ENCODE results near the gene ZNF75A. TPM values are rescaled to one million over a fixed set of nuclear protein-coding genes. Genes with fewer than 3 reads are reported as not detected.

ZNF75A gene
- total and polyA plus RNA-seq, 9 of the 15 experiments (the other 6 are each of a cell fraction or from before 2014, with no cell fraction given): 7.2 to 24.5 (median 17.1) TPM

DNA sequence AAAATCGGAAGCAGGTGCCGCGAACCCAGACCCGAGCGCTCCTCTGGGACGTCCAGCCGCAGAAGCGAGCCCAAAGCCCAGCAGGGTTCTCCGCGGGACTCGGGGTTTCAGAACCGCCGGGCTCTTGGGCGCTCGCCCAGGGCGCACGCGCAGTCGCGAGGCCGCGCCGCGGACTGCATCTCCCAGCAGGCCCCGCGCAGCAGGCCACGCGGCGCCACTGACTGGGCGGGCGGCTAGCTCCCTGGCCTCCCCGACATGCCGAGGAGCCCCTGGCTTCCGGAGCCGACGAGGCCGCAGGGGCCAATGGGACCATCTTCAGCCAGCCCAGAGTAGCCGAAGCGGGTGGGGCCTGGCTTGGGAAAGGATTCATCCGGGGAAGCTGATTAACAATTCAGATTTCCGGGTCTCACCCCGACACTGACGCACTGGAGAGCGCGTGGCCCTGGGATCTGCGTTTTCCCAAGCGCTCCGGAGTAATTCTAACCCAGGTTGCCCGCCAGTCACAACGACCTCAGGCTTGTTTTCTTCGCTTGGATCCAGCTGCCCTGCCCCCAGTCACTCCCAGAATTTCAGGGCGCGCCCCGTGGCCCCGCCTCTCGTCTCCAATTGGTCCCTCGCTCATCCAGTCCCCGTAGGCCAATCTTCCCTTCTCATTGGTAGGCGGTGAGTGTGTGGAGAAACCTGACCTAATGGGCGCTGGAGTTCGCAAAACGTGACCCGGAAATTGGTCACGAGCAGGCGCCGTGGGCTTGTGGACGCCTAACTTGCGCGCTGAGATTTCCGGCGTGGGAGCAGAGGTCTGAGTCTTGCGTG, 22.4 kb upstream of the ZNF75A start, which contains the start of gene ZNF263 (continued):
- TF ChIP-seq, protein P1, sequence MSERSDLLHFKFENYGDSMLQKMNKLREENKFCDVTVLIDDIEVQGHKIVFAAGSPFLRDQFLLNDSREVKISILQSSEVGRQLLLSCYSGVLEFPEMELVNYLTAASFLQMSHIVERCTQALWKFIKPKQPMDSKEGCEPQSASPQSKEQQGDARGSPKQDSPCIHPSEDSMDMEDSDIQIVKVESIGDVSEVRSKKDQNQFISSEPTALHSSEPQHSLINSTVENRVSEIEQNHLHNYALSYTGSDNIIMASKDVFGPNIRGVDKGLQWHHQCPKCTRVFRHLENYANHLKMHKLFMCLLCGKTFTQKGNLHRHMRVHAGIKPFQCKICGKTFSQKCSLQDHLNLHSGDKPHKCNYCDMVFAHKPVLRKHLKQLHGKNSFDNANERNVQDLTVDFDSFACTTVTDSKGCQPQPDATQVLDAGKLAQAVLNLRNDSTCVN (CRISPR knock-in tag; IDR thresholded peaks at IDR 0.05): no peak
- TF ChIP-seq POLR3G (IDR thresholded peaks at IDR 0.05; ENCODE audit: extremely low read depth, insufficient read length, insufficient replicate concordance) (no peak), CREB1 (IDR thresholded peaks at IDR 0.05) (peak; percentile 99), CREB1 (CRISPR knock-in tag; IDR thresholded peaks at IDR 0.05) (peak; percentile 98), ZNF143 (CRISPR knock-in tag; IDR thresholded peaks at IDR 0.05) (peak; percentile 92), ZFX (CRISPR knock-in tag; IDR thresholded peaks at IDR 0.05) (peak; percentile 89), PURB (CRISPR knock-in tag; IDR thresholded peaks at IDR 0.05; ENCODE audit: low read depth) (no peak), TEAD2 (tag; IDR thresholded peaks at IDR 0.05) (no peak), NELFE (IDR thresholded peaks at IDR 0.05; ENCODE audit: insufficient read depth, insufficient read length) (no peak), KLF1 (tag; IDR thresholded peaks at IDR 0.05) (0 out of 2 replicates have a peak, but pooled peaks have one; percentile 12), ADNP (tag; IDR thresholded peaks at IDR 0.05) (no peak), ZNF274 (IDR thresholded peaks at IDR 0.05; ENCODE audit: borderline replicate concordance, low read depth, low read length) (no peak), TOE1 (IDR thresholded peaks at IDR 0.05; ENCODE audit: borderline replicate concordance) (peak; percentile 63; the same call in 1 of the 2 replicates), TOE1 (CRISPR knock-in tag; IDR thresholded peaks at IDR 0.05; ENCODE audit: borderline replicate concordance, low read depth) (0 out of 2 replicates have a peak, but pooled peaks have one; percentile 11), ZNF282 (CRISPR knock-in tag; IDR thresholded peaks at IDR 0.05) (no peak), SMARCA5 (IDR thresholded peaks at IDR 0.05) (no peak), SMAD4 (CRISPR knock-in tag; conservative IDR thresholded peaks at IDR 0.05) (no peak; the same call in 1 of the 2 replicates), TBL1XR1 (IDR thresholded peaks at IDR 0.05; ENCODE audit: low read length in 2 of 2) (peak in 1 of 2 experiments; percentile 92; a peak in 2 of 4 replicates), ZNF57 (CRISPR knock-in tag; IDR thresholded peaks at IDR 0.05) (no peak), BRF1 (IDR thresholded peaks at IDR 0.05; ENCODE audit: borderline replicate concordance, extremely low read depth, insufficient read length) (no peak), CEBPB (tag; IDR thresholded peaks at IDR 0.05) (no peak), ZNF408 (CRISPR knock-in tag; IDR thresholded peaks at IDR 0.05; ENCODE audit: low read depth) (no peak), NR2C2 (CRISPR knock-in tag; IDR thresholded peaks at IDR 0.05) (peak; percentile 95), NR2C2 (tag; IDR thresholded peaks at IDR 0.05) (peak; percentile 99), TFE3 (CRISPR knock-in tag; IDR thresholded peaks at IDR 0.05) (no peak), SLC30A9 (CRISPR knock-in tag; IDR thresholded peaks at IDR 0.05) (no peak)
- TF ChIP-seq, protein P2, sequence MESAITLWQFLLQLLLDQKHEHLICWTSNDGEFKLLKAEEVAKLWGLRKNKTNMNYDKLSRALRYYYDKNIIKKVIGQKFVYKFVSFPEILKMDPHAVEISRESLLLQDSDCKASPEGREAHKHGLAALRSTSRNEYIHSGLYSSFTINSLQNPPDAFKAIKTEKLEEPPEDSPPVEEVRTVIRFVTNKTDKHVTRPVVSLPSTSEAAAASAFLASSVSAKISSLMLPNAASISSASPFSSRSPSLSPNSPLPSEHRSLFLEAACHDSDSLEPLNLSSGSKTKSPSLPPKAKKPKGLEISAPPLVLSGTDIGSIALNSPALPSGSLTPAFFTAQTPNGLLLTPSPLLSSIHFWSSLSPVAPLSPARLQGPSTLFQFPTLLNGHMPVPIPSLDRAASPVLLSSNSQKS (CRISPR knock-in tag; IDR thresholded peaks at IDR 0.05): no peak
